GM12801 (cell line): ENCODE data around the gene FOLR1.

Source experiments
- CTCF ChIP-seq: IDR thresholded peaks from one replicate; pipeline ENCODE4 v1.5.1; 2011; ENCODE audit warnings: control low read depth; ENCODE audit not compliant: insufficient read length; ENCODE audit errors: extremely low read depth

The FOLR1 gene

GRCh38 chr11:72188267-72188666, 3.7 kb upstream of the FOLR1 start:
- TF ChIP-seq CTCF: no peak

- TF ChIP-seq CTCF: no peak
These were observed 2.3 kb upstream of the FOLR1 start for GRCh38 chr11:72189455-72190250.

GRCh38 chr11:72190631-72191071, 1.3 kb upstream of the FOLR1 start:
- TF ChIP-seq CTCF: no peak

GRCh38 chr11:72195518-72196270, 3.8 kb downstream of the FOLR1 start:
- no peak for TF ChIP-seq CTCF

GRCh38 chr11:72202571-72202970, 10.6 kb downstream of the FOLR1 start:
- TF ChIP-seq CTCF: no peak

GRCh38 chr11:72203163-72203562, 11.2 kb downstream of the FOLR1 start:
- no peak for TF ChIP-seq CTCF

- TF ChIP-seq CTCF: no peak
These were observed 12.9 kb downstream of the FOLR1 start for GRCh38 chr11:72204886-72205285.
